Neuronal stem cell (in vitro differentiated cells): ENCODE data around the gene MATN1.

ENCODE experiments used
- DNase-seq: peaks from one replicate; pipeline ENCODE4 v3.0.0-alpha.2; 2013; ENCODE audit warnings: low spot score
- H2AFZ ChIP-seq: one replicate; pipeline ENCODE4 v1.6.1; 2013; ENCODE audit warnings: mild to moderate bottlenecking, low read length, inconsistent platforms
- H2AK5ac ChIP-seq: 2 replicates; pipeline ENCODE4 v1.6.1; 2013; ENCODE audit warnings: low read depth, mild to moderate bottlenecking, inconsistent platforms, low read length, moderate library complexity, mixed read lengths
- H2BK120ac ChIP-seq: 2 replicates; pipeline ENCODE4 v1.6.1; 2013; ENCODE audit warnings: low read depth, mild to moderate bottlenecking, inconsistent platforms, low read length, moderate library complexity, mixed read lengths
- H2BK12ac ChIP-seq: one replicate; pipeline ENCODE4 v1.6.1; 2013; ENCODE audit warnings: low read length, inconsistent platforms
- H2BK15ac ChIP-seq: 2 replicates; pipeline ENCODE4 v1.6.1; 2013; ENCODE audit warnings: mild to moderate bottlenecking, low read length, inconsistent platforms, mixed read lengths
- H2BK5ac ChIP-seq: one replicate; pipeline ENCODE4 v1.6.1; 2013; ENCODE audit warnings: inconsistent platforms, mild to moderate bottlenecking, low read length, moderate library complexity
- H3K14ac ChIP-seq: one replicate; pipeline ENCODE4 v1.6.1; 2013; ENCODE audit warnings: low read length, inconsistent platforms
- H3K18ac ChIP-seq: 2 replicates; pipeline ENCODE4 v1.6.1; 2013; ENCODE audit warnings: low read length, inconsistent platforms
- H3K23ac ChIP-seq: 2 replicates; pipeline ENCODE4 v1.6.1; 2013; ENCODE audit warnings: low read depth, mild to moderate bottlenecking, mixed read lengths, low read length, inconsistent platforms; ENCODE audit not compliant: poor library complexity
- H3K27ac ChIP-seq: replicated peaks from 3 replicates; pipeline ENCODE4 v1.5.1; 2013; ENCODE audit warnings: low read length, inconsistent platforms
- H3K27me3 ChIP-seq, 3 experiments: 2 replicates each; pipeline ENCODE4 v1.6.1; 2013; ENCODE audit warnings: low read length in 3 of 3, mild to moderate bottlenecking in 2 of 3, inconsistent platforms in 1 of 3, low read depth in 1 of 3, mixed read lengths in 1 of 3, moderate library complexity in 1 of 3; ENCODE audit not compliant: control insufficient read depth in 3 of 3, insufficient read depth in 3 of 3
- H3K36me3 ChIP-seq, 2 donors: replicated peaks in 1 of 2; 2 replicates each; pipeline ENCODE4 v1.6.1; 2013; ENCODE audit warnings: low read length in 2 of 2; ENCODE audit not compliant: control insufficient read depth in 2 of 2, insufficient read depth in 2 of 2
- H3K4ac ChIP-seq: 2 replicates; pipeline ENCODE4 v1.6.1; 2013; ENCODE audit warnings: inconsistent platforms, mild to moderate bottlenecking, low read length, moderate library complexity
- H3K4me1 ChIP-seq, 2 donors: 1 replicate in 1 of 2; 2 replicates in 1 of 2; pipeline ENCODE4 v1.6.1; 2013; ENCODE audit warnings: low read length in 2 of 2, low read depth in 1 of 2; ENCODE audit not compliant: control insufficient read depth in 2 of 2, insufficient read depth in 1 of 2
- H3K4me2 ChIP-seq: one replicate; pipeline ENCODE4 v1.6.1; 2013; ENCODE audit warnings: mild to moderate bottlenecking, low read length, inconsistent platforms; ENCODE audit not compliant: insufficient read depth, poor library complexity, severe bottlenecking
- H3K4me3 ChIP-seq, 2 donors: 2 replicates each; pipeline ENCODE4 v1.5.1; 2013; ENCODE audit warnings: low read length in 2 of 2, mild to moderate bottlenecking in 2 of 2, inconsistent platforms in 1 of 2, moderate library complexity in 1 of 2
- H3K79me1 ChIP-seq: one replicate; pipeline ENCODE4 v1.6.1; 2013; ENCODE audit warnings: low read depth, mild to moderate bottlenecking, inconsistent platforms, low read length, moderate library complexity
- H3K9ac ChIP-seq: one replicate; pipeline ENCODE4 v1.6.1; 2013; ENCODE audit warnings: mild to moderate bottlenecking, low read depth, low read length, inconsistent platforms; ENCODE audit not compliant: poor library complexity
- H3K9me3 ChIP-seq, 2 donors: replicated peaks in 1 of 2; 2 replicates each; pipeline versions ENCODE3 to v1.6.1; 2013; ENCODE audit warnings: low read length in 2 of 2, mild to moderate bottlenecking in 2 of 2, inconsistent platforms in 1 of 2, low read depth in 1 of 2, mixed read lengths in 1 of 2, moderate library complexity in 1 of 2; ENCODE audit not compliant: control insufficient read depth in 2 of 2, insufficient read depth in 1 of 2
- H4K8ac ChIP-seq: one replicate; pipeline ENCODE4 v1.6.1; 2013; ENCODE audit warnings: low read depth, mild to moderate bottlenecking, inconsistent platforms, low read length, moderate library complexity
- H4K91ac ChIP-seq: one replicate; pipeline ENCODE4 v1.6.1; 2013; ENCODE audit warnings: low read length, low read depth, mild to moderate bottlenecking, inconsistent platforms; ENCODE audit not compliant: poor library complexity
- WGBS, 2 donors: extraction: QIAGEN DNeasy Blood & Tissue Kit; methylation state at CpG; one replicate each; pipeline ENCODE4 v1.1.7; 2013; ENCODE audit warnings: missing lambda C conversion rate in 2 of 2, mixed read lengths in 1 of 2; ENCODE audit not compliant: insufficient read length in 2 of 2, insufficient replicate concordance in 1 of 2; ENCODE audit errors: extremely low coverage in 2 of 2; 5-methylcytosine and 5-hydroxymethylcytosine counted together

Gene MATN1

GRCh38 chr1:30710407-30710806, 13.0 kb downstream of the MATN1 start:
- Histone ChIP-seq H3K4me3 (no peak overlapping the region), H3K79me1 (no peaks in the 10 kb centered on the region), H3K36me3 (no peaks in the 10 kb centered on the region), H3K9ac (no peak overlapping the region), H3K23ac (no peak overlapping the region), H2BK5ac (no peak overlapping the region), H4K91ac (no peak overlapping the region), H3K4me1 (peaks cover 0 to 6% of the 10 kb centered on the region in 2 donors), H3K14ac (no peak overlapping the region), H2BK120ac (no peak overlapping the region), H3K27ac (no peak overlapping the region), H2BK12ac (no peak overlapping the region), H4K8ac (no peak overlapping the region), H3K9me3 (peaks cover 2 to 5% of the 10 kb centered on the region in 2 donors), H3K18ac (no peak overlapping the region), H3K4me2 (no peak overlapping the region), H2AK5ac (no peak overlapping the region), H2AFZ (no peak overlapping the region), H3K4ac (no peak overlapping the region), H3K27me3 (peaks cover 0 to 14% (median 0%) of the 10 kb centered on the region in 3 experiments), H2BK15ac (no peak overlapping the region)
- DNase-seq = no peak
- WGBS, 2 donors = no CpG with 5 or more reads among the region's 2 CpGs

- Histone ChIP-seq H2BK12ac (no peak overlapping the region), H3K27me3 (peaks cover 0 to 18% (median 0%) of the 10 kb centered on the region in 3 experiments), H2BK15ac (no peak overlapping the region), H2AK5ac (no peak overlapping the region), H3K79me1 (no peaks in the 10 kb centered on the region), H4K91ac (no peak overlapping the region), H3K9ac (no peak overlapping the region), H4K8ac (no peak overlapping the region), H3K23ac (no peak overlapping the region), H2BK120ac (no peak overlapping the region), H3K4me2 (no peak overlapping the region), H3K27ac (no peak overlapping the region), H3K36me3 (no peaks in the 10 kb centered on the region), H3K4me1 (peaks cover 0 to 6% of the 10 kb centered on the region in 2 donors), H3K9me3 (no peaks in the 10 kb centered on the region), H3K14ac (no peak overlapping the region), H3K4me3 (no peak overlapping the region), H2BK5ac (no peak overlapping the region), H3K4ac (no peak overlapping the region), H3K18ac (no peak overlapping the region), H2AFZ (no peak overlapping the region)
- no CpG with 5 or more reads among the region's 8 CpGs for WGBS, 2 donors
- no peak for DNase-seq
Observed at GRCh38 chr1:30708361-30708728, 15.0 kb downstream of the MATN1 start.

- no peak overlapping the region for H3K9ac ChIP-seq
- no peak overlapping the region for H2AFZ ChIP-seq
- no peak overlapping the region for H3K27ac ChIP-seq
- peak overlapping the region; percentile 58 for H3K14ac ChIP-seq
- peak overlapping the region; percentile 45 for H3K18ac ChIP-seq
- H3K4me3 ChIP-seq = no peak overlapping the region
- H4K91ac ChIP-seq = no peak overlapping the region
- H3K27me3 ChIP-seq = peaks cover 0 to 18% (median 0%) of the 10 kb centered on the region in 3 experiments
- H3K4me2 ChIP-seq = no peak overlapping the region
- H3K9me3 ChIP-seq = no peaks in the 10 kb centered on the region
- no peak overlapping the region for H2BK5ac ChIP-seq
- H4K8ac ChIP-seq = no peak overlapping the region
- H3K79me1 ChIP-seq = no peaks in the 10 kb centered on the region
- no peak overlapping the region for H3K4ac ChIP-seq
- H3K36me3 ChIP-seq = no peaks in the 10 kb centered on the region
- H3K4me1 ChIP-seq = peaks cover 0 to 6% of the 10 kb centered on the region in 2 donors
- no peak overlapping the region for H2BK12ac ChIP-seq
- peak overlapping the region; percentile 84 for H2BK15ac ChIP-seq
- peak overlapping the region; percentile 49 for H2AK5ac ChIP-seq
- peak; percentile 78 for DNase-seq
- WGBS, 2 donors = no CpG with 5 or more reads among the region's 16 CpGs
- peak overlapping the region; percentile 64 for H2BK120ac ChIP-seq
- peak overlapping the region; percentile 34 for H3K23ac ChIP-seq
Observed at GRCh38 chr1:30707412-30708360, 15.7 kb downstream of the MATN1 start.

GRCh38 chr1:30706528-30706927, 16.9 kb downstream of the MATN1 start:
- no peak overlapping the region for H2BK5ac ChIP-seq
- H3K14ac ChIP-seq = no peak overlapping the region
- no peak for DNase-seq
- no peaks in the 10 kb centered on the region for H3K36me3 ChIP-seq
- no peak overlapping the region for H3K23ac ChIP-seq
- H3K18ac ChIP-seq = no peak overlapping the region
- H2BK15ac ChIP-seq = no peak overlapping the region
- H3K4me3 ChIP-seq = no peak overlapping the region
- H3K9ac ChIP-seq = no peak overlapping the region
- no peak overlapping the region for H4K91ac ChIP-seq
- no peak overlapping the region for H2BK120ac ChIP-seq
- no peak overlapping the region for H4K8ac ChIP-seq
- H3K4me1 ChIP-seq = peaks cover 0 to 6% of the 10 kb centered on the region in 2 donors
- no CpG with 5 or more reads among the region's 9 CpGs for WGBS, 2 donors
- no peak overlapping the region for H2AFZ ChIP-seq
- peaks cover 0 to 16% (median 0%) of the 10 kb centered on the region in 3 experiments for H3K27me3 ChIP-seq
- H3K27ac ChIP-seq = no peak overlapping the region
- H3K4me2 ChIP-seq = no peak overlapping the region
- peak overlapping the region; percentile 49 for H2AK5ac ChIP-seq
- no peaks in the 10 kb centered on the region for H3K79me1 ChIP-seq
- H3K4ac ChIP-seq = no peak overlapping the region
- no peaks in the 10 kb centered on the region for H3K9me3 ChIP-seq
- peak overlapping the region; percentile 92 for H2BK12ac ChIP-seq
